HEK293 (cell line): Measurements from ENCODE around the gene INPP5A.

Source experiments
- MYNN ChIP-seq: fragments of 450-650 bp; formaldehyde crosslinking; IDR thresholded peaks from 2 replicates; pipeline ENCODE4 v1.5.1; 2016; ENCODE audit warnings: missing biosample characterization, missing genetic modification characterization, borderline replicate concordance
- SETDB1 ChIP-seq: IDR thresholded peaks from one replicate; pipeline ENCODE4 v1.6.1; 2017; ENCODE audit warnings: mild to moderate bottlenecking, low read length, moderate library complexity, mixed read lengths; ENCODE audit not compliant: insufficient read length
- ZBTB44 ChIP-seq: fragments of 450-650 bp; IDR thresholded peaks from 2 replicates; pipeline ENCODE4 v1.5.1; 2018; ENCODE audit warnings: missing biosample characterization, mild to moderate bottlenecking, missing genetic modification characterization
- ZNF146 ChIP-seq: fragments of 450-650 bp; formaldehyde crosslinking; IDR thresholded peaks from 2 replicates; pipeline ENCODE4 v1.5.1; 2016; ENCODE audit warnings: missing biosample characterization, missing genetic modification characterization
- ZNF488 ChIP-seq: fragments of 450-650 bp; formaldehyde crosslinking; IDR thresholded peaks from 2 replicates; pipeline ENCODE4 v1.5.1; 2016; ENCODE audit warnings: missing biosample characterization, missing genetic modification characterization
- ZNF777 ChIP-seq: fragments of 450-650 bp; formaldehyde crosslinking; IDR thresholded peaks from 2 replicates; pipeline ENCODE4 v1.5.1; 2017; ENCODE audit warnings: missing biosample characterization, missing genetic modification characterization, borderline replicate concordance
- ZSCAN16 ChIP-seq: fragments of 450-650 bp; formaldehyde crosslinking; IDR thresholded peaks from 2 replicates; pipeline ENCODE4 v1.5.1; 2016; ENCODE audit warnings: missing biosample characterization, missing genetic modification characterization
- ZSCAN30 ChIP-seq: fragments of 450-650 bp; IDR thresholded peaks from 2 replicates; pipeline ENCODE4 v1.5.1; 2018; ENCODE audit warnings: missing biosample characterization, mild to moderate bottlenecking, missing genetic modification characterization, moderate library complexity

- no peak for TF ChIP-seq SETDB1
- no peak for TF ChIP-seq ZSCAN16 (tag by site-specific recombination)
- TF ChIP-seq MYNN (tag by site-specific recombination) = no peak
- TF ChIP-seq ZNF488 (tag by site-specific recombination) = no peak
- TF ChIP-seq ZNF777 (tag by site-specific recombination) = no peak
- TF ChIP-seq ZBTB44 (tag by site-specific recombination) = no peak
- TF ChIP-seq ZNF146 (tag by site-specific recombination) = no peak
- TF ChIP-seq ZSCAN30 (tag by site-specific recombination) = no peak
Observed at GRCh38 chr10:132698211-132698751, 160.7 kb downstream of the INPP5A start.
